Measurements from ENCODE around the gene PROSER3. TPM values are rescaled to one million over a fixed set of nuclear protein-coding genes. Genes with fewer than 3 reads are reported as not detected.

PROSER3 gene
- total RNA-seq, 1 donor from 2014 or later: 63.4 TPM

GRCh38 chr19:35774274-35775045 is 16.5 kb downstream of the PROSER3 start:
- H3K27me3 Mint-ChIP-seq (ENCODE audit: low read depth): peaks cover 9% of the 10 kb centered on the region
- H3K4me1 Mint-ChIP-seq: peaks cover 34% of the 10 kb centered on the region
- TF ChIP-seq, protein P1, sequence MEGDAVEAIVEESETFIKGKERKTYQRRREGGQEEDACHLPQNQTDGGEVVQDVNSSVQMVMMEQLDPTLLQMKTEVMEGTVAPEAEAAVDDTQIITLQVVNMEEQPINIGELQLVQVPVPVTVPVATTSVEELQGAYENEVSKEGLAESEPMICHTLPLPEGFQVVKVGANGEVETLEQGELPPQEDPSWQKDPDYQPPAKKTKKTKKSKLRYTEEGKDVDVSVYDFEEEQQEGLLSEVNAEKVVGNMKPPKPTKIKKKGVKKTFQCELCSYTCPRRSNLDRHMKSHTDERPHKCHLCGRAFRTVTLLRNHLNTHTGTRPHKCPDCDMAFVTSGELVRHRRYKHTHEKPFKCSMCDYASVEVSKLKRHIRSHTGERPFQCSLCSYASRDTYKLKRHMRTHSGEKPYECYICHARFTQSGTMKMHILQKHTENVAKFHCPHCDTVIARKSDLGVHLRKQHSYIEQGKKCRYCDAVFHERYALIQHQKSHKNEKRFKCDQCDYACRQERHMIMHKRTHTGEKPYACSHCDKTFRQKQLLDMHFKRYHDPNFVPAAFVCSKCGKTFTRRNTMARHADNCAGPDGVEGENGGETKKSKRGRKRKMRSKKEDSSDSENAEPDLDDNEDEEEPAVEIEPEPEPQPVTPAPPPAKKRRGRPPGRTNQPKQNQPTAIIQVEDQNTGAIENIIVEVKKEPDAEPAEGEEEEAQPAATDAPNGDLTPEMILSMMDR (conservative IDR thresholded peaks at IDR 0.05): no peak
- no peak for DNase-seq (ENCODE audit: low read depth, low spot score)
- no peak overlapping the region for H3K27ac Mint-ChIP-seq (ENCODE audit: unreplicated experiment)
- H3K4me3 Mint-ChIP-seq: peak overlapping the region; percentile 91
- peaks cover 2% of the 10 kb centered on the region for H3K36me3 Mint-ChIP-seq (ENCODE audit: low read depth)
- no peaks in the 10 kb centered on the region for H3K9me3 Mint-ChIP-seq

DNA sequence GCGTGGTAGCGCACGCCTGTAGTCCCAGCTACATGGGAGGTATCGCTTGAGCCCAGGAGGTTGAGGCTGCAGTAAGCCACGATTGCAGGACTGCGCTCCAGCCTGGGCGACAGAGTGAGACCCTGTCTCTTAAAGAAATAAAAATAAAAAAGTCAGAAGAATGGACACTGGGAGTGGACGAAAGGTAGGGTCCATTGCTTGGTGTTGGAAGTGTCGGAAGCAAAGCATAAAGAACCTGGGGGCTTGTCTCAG is 17.0 kb downstream of the PROSER3 start:
- no peaks in the 10 kb centered on the region for H3K9me3 Mint-ChIP-seq
- DNase-seq (ENCODE audit: low read depth, low spot score): no peak
- peaks cover 2% of the 10 kb centered on the region for H3K36me3 Mint-ChIP-seq (ENCODE audit: low read depth)
- TF ChIP-seq, protein P1 (conservative IDR thresholded peaks at IDR 0.05): no peak
- peaks cover 34% of the 10 kb centered on the region for H3K4me1 Mint-ChIP-seq
- peaks cover 9% of the 10 kb centered on the region for H3K27me3 Mint-ChIP-seq (ENCODE audit: low read depth)
- H3K27ac Mint-ChIP-seq (ENCODE audit: unreplicated experiment): no peak overlapping the region
- H3K4me3 Mint-ChIP-seq: peak overlapping the region; percentile 91

- TF ChIP-seq, protein P1 (conservative IDR thresholded peaks at IDR 0.05): no peak
- no peaks in the 10 kb centered on the region for H3K9me3 Mint-ChIP-seq
- H3K4me1 Mint-ChIP-seq: peaks cover 34% of the 10 kb centered on the region
- H3K4me3 Mint-ChIP-seq: peak within 1 kb of the TSS; percentile 91
- H3K27me3 Mint-ChIP-seq (ENCODE audit: low read depth): peaks cover 9% of the 10 kb centered on the region
- H3K27ac Mint-ChIP-seq (ENCODE audit: unreplicated experiment): peak within 1 kb of the TSS; percentile 78
- DNase-seq (ENCODE audit: low read depth, low spot score): peak; percentile 100
- H3K36me3 Mint-ChIP-seq (ENCODE audit: low read depth): no peaks in the 10 kb centered on the region
These were observed 17.5 kb downstream of the PROSER3 start, which contains the start of gene ARHGAP33 for GRCh38 chr19:35775298-35776101. ARHGAP33 (plus strand) TSS chr19:35775564; CDS start chr19:35775659, 95 bp downstream.

DNA sequence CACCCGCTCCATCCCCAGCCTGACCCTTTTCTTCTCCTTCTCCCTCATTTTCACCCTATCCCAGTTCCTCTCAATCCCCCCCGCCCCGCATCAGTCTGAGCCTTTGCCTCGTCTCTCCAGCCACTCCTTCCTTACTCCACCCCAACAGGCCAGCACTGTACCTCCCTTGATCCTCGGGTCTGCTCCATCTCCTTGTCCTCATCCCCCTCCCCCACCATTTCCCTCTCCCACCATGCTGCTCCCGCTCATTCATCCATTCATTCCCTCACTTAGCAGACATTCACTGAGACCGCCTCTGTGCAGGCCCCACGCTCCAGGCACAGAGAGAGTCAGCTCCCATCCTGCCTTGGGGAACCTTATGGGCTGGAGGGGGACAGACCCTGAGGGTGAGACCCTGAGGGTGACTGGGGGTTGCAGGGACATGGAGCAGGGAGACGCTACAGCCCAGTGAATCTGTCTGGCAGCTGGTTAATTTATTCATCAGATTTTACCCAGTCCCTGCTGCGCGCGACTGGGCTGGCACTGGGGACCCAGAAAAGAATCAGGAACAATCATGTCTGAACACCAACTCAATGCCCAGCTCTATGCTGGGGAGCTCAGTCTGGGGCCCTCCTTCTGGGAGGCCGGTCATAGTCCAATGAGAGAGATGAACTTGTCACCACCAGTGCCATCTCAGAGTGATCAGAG is 18.3 kb downstream of the PROSER3 start:
- H3K27ac Mint-ChIP-seq (ENCODE audit: unreplicated experiment): peak overlapping the region; percentile 78
- peak; percentile 31 for DNase-seq (ENCODE audit: low read depth, low spot score)
- TF ChIP-seq, protein P1 (conservative IDR thresholded peaks at IDR 0.05): no peak
- H3K9me3 Mint-ChIP-seq: no peaks in the 10 kb centered on the region
- peaks cover 34% of the 10 kb centered on the region for H3K4me1 Mint-ChIP-seq
- no peaks in the 10 kb centered on the region for H3K36me3 Mint-ChIP-seq (ENCODE audit: low read depth)
- H3K27me3 Mint-ChIP-seq (ENCODE audit: low read depth): peaks cover 9% of the 10 kb centered on the region
- H3K4me3 Mint-ChIP-seq: peak overlapping the region; percentile 87

DNA sequence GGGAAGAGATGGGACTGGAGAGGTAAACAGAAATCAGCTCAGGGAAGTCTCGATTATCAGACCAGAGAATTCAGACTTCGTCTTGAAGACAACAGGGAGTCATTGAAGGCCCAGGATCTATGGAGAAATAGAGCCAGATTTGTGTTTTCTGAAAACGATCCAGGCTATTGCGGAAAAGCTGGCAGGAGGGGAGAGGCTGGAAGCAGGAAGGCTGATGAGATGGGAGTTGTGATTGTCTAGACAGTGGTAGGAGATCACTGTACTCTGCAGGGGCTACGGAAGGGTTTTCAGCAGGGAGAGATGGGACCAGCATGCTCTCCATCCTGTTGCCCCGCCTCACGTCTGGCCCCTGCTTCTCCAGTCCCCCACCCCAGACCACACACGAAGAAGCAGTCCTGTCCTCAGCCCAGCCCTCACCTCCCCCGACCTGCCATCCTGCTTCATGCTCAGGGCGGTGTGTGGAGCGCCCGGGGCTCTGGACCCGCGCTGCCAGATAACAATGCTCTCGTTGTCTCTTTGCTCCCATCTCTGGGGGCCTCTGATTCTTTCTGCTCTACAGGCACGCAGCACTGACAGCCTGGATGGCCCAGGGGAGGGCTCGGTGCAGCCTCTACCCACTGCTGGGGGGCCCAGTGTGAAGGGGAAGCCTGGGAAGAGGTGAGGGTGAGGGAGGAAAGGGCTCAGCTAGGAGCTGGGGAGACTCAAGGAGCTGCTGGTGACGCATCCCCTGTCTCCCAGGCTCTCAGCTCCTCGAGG is 19.3 kb downstream of the PROSER3 start:
- peaks cover 9% of the 10 kb centered on the region for H3K27me3 Mint-ChIP-seq (ENCODE audit: low read depth)
- H3K4me3 Mint-ChIP-seq: peak overlapping the region; percentile 87
- H3K4me1 Mint-ChIP-seq: peaks cover 34% of the 10 kb centered on the region
- H3K36me3 Mint-ChIP-seq (ENCODE audit: low read depth): no peaks in the 10 kb centered on the region
- peak overlapping the region; percentile 23 for H3K27ac Mint-ChIP-seq (ENCODE audit: unreplicated experiment)
- no peaks in the 10 kb centered on the region for H3K9me3 Mint-ChIP-seq
- peak; percentile 44 for DNase-seq (ENCODE audit: low read depth, low spot score)
- TF ChIP-seq, protein P1 (conservative IDR thresholded peaks at IDR 0.05): no peak

Data from neural crest cell (in vitro differentiated cells).